Measurements from ENCODE around the gene TAF1B. TPM values are rescaled to one million over a fixed set of nuclear protein-coding genes. Genes with fewer than 3 reads are reported as not detected.

TAF1B gene
- 35.2 TPM for total RNA-seq (2021; ENCODE audit: unreplicated experiment)
- 11.1 TPM for polyA plus RNA-seq (2012; ENCODE audit: insufficient read length)
- percentile 91 among the genes with signal in this experiment for Bru-seq, nascent RNA
- percentile 79 among the genes with signal in this experiment for BruChase-seq, experiment 1, labeled RNA remaining after a 2-hour chase
- percentile 80 among the genes with signal in this experiment for BruChase-seq, experiment 2, labeled RNA remaining after a 6-hour chase
- long read RNA-seq, transcript TAF1B-201 (15 exons, 2,387 nt): major isoform, 41 of 69 reads
- long read RNA-seq, partial matches to known transcripts: 12 of 69 reads
- long read RNA-seq, other reads (novel, unspliced or antisense): 15 of 69 reads

DNA sequence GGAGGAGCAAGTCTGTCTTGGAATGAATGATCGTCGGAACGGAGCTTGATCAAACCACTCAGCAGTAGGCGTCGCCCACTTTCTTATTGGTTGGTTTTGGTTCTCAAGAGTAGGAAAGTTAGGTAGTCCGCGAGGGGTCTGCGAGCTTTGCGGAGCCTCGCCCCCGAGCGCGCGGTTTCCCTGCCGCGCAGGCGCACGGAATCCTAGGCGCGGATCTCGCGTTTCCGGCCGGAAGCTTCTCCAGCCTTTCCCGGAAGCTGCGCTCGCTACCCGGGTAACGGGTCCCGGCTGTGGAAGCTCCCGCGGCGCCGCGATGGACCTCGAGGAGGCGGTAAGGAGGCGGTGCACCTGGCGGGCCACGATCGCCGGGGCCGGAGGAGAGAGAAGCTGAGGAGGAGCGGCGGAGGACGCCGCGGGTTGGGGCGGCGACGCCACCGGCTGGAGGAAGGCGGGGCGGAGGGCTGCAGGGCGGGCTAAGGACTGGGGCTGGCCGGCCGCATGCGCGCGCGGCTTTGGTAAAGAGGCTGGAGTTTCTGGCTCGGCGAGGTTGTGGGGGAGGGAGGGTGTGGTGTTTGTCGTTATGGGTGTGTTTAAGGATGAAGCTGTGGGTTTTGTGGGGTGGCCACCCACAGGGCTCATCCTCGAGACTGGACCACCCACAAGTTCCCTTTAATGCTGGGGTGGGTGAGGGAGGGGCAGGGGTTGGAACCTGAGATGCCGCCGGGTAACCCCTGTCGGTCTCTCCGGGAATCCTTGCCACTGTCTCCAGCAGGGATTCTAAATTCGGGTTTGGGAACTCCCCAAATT lies at the start of gene TAF1B:
TSS of gene TAF1B (plus strand) at position 246 of the 807 bp plus-strand sequence. CDS start at position 314, 68 bp downstream.
- BruUV-seq (replicated peaks): no TSS peak
- no peaks in the 10 kb centered on the region for H3K27me3 ChIP-seq (ENCODE audit: control insufficient read depth, insufficient read depth, low read length)
- ChIA-PET POLR2A (interaction anchor here (0.6 to 1.0 kb wide), 4 partner anchors 28 to 459 kb away, joined by 3 read pairs; partner anchors contain the start of gene HPCAL1), CTCF (interaction anchor here (1.2 kb wide), 1 partner anchor 30 kb away, joined by 3 read pairs; no protein-coding TSS in a partner anchor)
- 0 out of 2 replicates have a peak, but pooled peaks have one; percentile 57 for TF ChIP-seq SIN3A (IDR thresholded peaks at IDR 0.05; ENCODE audit: borderline replicate concordance, insufficient read depth, low read depth, low read length)
- TF ChIP-seq, protein P1, sequence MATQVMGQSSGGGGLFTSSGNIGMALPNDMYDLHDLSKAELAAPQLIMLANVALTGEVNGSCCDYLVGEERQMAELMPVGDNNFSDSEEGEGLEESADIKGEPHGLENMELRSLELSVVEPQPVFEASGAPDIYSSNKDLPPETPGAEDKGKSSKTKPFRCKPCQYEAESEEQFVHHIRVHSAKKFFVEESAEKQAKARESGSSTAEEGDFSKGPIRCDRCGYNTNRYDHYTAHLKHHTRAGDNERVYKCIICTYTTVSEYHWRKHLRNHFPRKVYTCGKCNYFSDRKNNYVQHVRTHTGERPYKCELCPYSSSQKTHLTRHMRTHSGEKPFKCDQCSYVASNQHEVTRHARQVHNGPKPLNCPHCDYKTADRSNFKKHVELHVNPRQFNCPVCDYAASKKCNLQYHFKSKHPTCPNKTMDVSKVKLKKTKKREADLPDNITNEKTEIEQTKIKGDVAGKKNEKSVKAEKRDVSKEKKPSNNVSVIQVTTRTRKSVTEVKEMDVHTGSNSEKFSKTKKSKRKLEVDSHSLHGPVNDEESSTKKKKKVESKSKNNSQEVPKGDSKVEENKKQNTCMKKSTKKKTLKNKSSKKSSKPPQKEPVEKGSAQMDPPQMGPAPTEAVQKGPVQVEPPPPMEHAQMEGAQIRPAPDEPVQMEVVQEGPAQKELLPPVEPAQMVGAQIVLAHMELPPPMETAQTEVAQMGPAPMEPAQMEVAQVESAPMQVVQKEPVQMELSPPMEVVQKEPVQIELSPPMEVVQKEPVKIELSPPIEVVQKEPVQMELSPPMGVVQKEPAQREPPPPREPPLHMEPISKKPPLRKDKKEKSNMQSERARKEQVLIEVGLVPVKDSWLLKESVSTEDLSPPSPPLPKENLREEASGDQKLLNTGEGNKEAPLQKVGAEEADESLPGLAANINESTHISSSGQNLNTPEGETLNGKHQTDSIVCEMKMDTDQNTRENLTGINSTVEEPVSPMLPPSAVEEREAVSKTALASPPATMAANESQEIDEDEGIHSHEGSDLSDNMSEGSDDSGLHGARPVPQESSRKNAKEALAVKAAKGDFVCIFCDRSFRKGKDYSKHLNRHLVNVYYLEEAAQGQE (IDR thresholded peaks at IDR 0.05; ENCODE audit: insufficient read depth in 1 of 2, low read depth in 2 of 2, low read length in 1 of 2): no peak
- no peak for TF ChIP-seq CTCF (IDR thresholded peaks at IDR 0.05)
- TF ChIP-seq TCF7L2 (IDR thresholded peaks at IDR 0.05; ENCODE audit: low read depth, low read length): peak; percentile 93
- TF ChIP-seq POLR2AphosphoS5 (IDR thresholded peaks at IDR 0.05; ENCODE audit: low read depth, low read length): peak; percentile 94
- H3K4me3 ChIP-seq (ENCODE audit: low read depth in 2 of 2, low read length in 2 of 2): peak within 1 kb of the TSS; percentile 71 to 97
- in situ Hi-C loops (cut with HindIII; ENCODE audit: low pct_unique_long_range_greater_than_20kb, low sequenced_read_pairs) (no loop called here), intact Hi-C loops (cut with micrococcal nuclease; ENCODE audit: unreplicated experiment) (no loop called here)
- H3K36me3 ChIP-seq (ENCODE audit: control insufficient read depth, insufficient read depth, low read length): peaks cover 5% of the 10 kb centered on the region; the same call in 1 of the 2 replicates
- DNase-seq (ENCODE audit: low read depth, low spot score): peak; percentile 74
- no peaks in the 10 kb centered on the region for H3K9me3 ChIP-seq (ENCODE audit: control insufficient read depth, insufficient read depth, low read depth, low read length)
- peaks cover 11% of the 10 kb centered on the region for H3K4me1 ChIP-seq (ENCODE audit: control insufficient read depth, insufficient read depth, low read length)
- peak; percentile 96 for ATAC-seq
- H3K27ac ChIP-seq (ENCODE audit: low read length): peak within 1 kb of the TSS; percentile 85

GRCh38 chr2:9793918-9794717 lies 49.2 kb upstream of the TAF1B start:
- CTCF ChIA-PET: interaction anchor here (0.5 to 1.0 kb wide), 3 partner anchors 12 to 19 kb away, joined by 3 to 4 read pairs (median 3); no protein-coding TSS in a partner anchor
- Histone ChIP-seq H3K9me3 (ENCODE audit: control insufficient read depth, insufficient read depth, low read depth, low read length) (no peaks in the 10 kb centered on the region), H3K4me3 (ENCODE audit: low read depth in 2 of 2, low read length in 2 of 2) (no peak overlapping the region), H3K4me1 (ENCODE audit: control insufficient read depth, insufficient read depth, low read length) (peaks cover 3% of the 10 kb centered on the region), H3K27ac (ENCODE audit: low read length) (no peak overlapping the region), H3K36me3 (ENCODE audit: control insufficient read depth, insufficient read depth, low read length) (no peaks in the 10 kb centered on the region), H3K27me3 (ENCODE audit: control insufficient read depth, insufficient read depth, low read length) (no peaks in the 10 kb centered on the region)
- TF ChIP-seq CTCF (IDR thresholded peaks at IDR 0.05): no peak
- no peak for TF ChIP-seq POLR2AphosphoS5 (IDR thresholded peaks at IDR 0.05; ENCODE audit: low read depth, low read length)
- no peak for TF ChIP-seq SIN3A (IDR thresholded peaks at IDR 0.05; ENCODE audit: borderline replicate concordance, insufficient read depth, low read depth, low read length)
- TF ChIP-seq, protein P1 (IDR thresholded peaks at IDR 0.05; ENCODE audit: insufficient read depth in 1 of 2, low read depth in 2 of 2, low read length in 1 of 2): no peak
- no peak for TF ChIP-seq TCF7L2 (IDR thresholded peaks at IDR 0.05; ENCODE audit: low read depth, low read length)
- no TSS peak for BruUV-seq (replicated peaks)
- in situ Hi-C loops (cut with HindIII; ENCODE audit: low pct_unique_long_range_greater_than_20kb, low sequenced_read_pairs): no loop called here
- intact Hi-C loops (cut with micrococcal nuclease; ENCODE audit: unreplicated experiment): loop anchor here (10.0 kb wide), 1 partner anchor 159 kb away; the partner anchor contains the start of gene YWHAQ
- POLR2A ChIA-PET: no interaction called here
- ATAC-seq (no peak), DNase-seq (ENCODE audit: low read depth, low spot score) (no peak)
